Measurements from ENCODE around the gene PDCD1LG2.

DNA sequence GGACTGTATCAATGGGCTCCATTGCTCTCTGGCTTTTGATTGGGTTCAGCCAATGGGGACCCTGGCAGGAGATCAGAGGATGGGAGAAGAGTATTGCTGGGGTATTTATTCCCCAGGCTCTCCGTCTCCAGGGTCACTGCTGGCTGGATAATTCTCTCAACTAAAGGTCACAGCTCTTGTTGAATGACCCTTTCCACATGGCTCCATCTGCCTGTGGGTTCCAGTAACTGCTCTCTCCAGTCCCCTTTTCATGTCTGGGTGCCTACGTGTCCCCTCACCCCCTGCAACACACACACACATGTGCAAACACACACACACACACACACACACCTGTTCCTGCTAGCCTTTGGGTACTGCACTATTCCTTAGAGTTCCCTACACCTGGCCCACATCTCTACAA is 64.7 kb downstream of the PDCD1LG2 start:
- TF ChIP-seq, protein P1, sequence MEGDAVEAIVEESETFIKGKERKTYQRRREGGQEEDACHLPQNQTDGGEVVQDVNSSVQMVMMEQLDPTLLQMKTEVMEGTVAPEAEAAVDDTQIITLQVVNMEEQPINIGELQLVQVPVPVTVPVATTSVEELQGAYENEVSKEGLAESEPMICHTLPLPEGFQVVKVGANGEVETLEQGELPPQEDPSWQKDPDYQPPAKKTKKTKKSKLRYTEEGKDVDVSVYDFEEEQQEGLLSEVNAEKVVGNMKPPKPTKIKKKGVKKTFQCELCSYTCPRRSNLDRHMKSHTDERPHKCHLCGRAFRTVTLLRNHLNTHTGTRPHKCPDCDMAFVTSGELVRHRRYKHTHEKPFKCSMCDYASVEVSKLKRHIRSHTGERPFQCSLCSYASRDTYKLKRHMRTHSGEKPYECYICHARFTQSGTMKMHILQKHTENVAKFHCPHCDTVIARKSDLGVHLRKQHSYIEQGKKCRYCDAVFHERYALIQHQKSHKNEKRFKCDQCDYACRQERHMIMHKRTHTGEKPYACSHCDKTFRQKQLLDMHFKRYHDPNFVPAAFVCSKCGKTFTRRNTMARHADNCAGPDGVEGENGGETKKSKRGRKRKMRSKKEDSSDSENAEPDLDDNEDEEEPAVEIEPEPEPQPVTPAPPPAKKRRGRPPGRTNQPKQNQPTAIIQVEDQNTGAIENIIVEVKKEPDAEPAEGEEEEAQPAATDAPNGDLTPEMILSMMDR (IDR thresholded peaks at IDR 0.05; ENCODE audit: low read depth, low read length, poor library complexity, severe bottlenecking) = no peak
- no peak for TF ChIP-seq EZH2phosphoT487 (IDR thresholded peaks at IDR 0.05; ENCODE audit: borderline replicate concordance, low read length)
